H9 (cell line): ENCODE data around the gene NOP56. TPM values are rescaled to one million over a fixed set of nuclear protein-coding genes. Genes with fewer than 3 reads are reported as not detected.

Experiments used
- DNase-seq: peaks from one replicate; pipeline ENCODE4 v3.0.0-alpha.2; 2017
- H2AFZ ChIP-seq: one replicate; pipeline ENCODE4 v1.6.1; 2013; ENCODE audit warnings: mild to moderate bottlenecking, low read length, control low read depth, moderate library complexity
- H2AK5ac ChIP-seq: 2 replicates; pipeline ENCODE4 v1.6.1; 2013; ENCODE audit warnings: low read length, control low read depth, mixed read lengths; ENCODE audit not compliant: insufficient read length
- H2BK120ac ChIP-seq: one replicate; pipeline ENCODE4 v1.6.1; 2013; ENCODE audit warnings: low read depth, mild to moderate bottlenecking, low read length, control low read depth, inconsistent platforms; ENCODE audit not compliant: poor library complexity, severe bottlenecking
- H2BK12ac ChIP-seq: 2 replicates; pipeline ENCODE4 v1.6.1; 2013; ENCODE audit warnings: low read length, control low read depth, mixed read lengths, low read depth; ENCODE audit not compliant: insufficient read length
- H2BK15ac ChIP-seq: 2 replicates; pipeline ENCODE4 v1.6.1; 2013; ENCODE audit warnings: low read depth, low read length, control low read depth
- H2BK20ac ChIP-seq: one replicate; pipeline ENCODE4 v1.6.1; 2013; ENCODE audit warnings: low read depth, mild to moderate bottlenecking, low read length, control low read depth, inconsistent platforms; ENCODE audit not compliant: poor library complexity, severe bottlenecking
- H2BK5ac ChIP-seq: 2 replicates; pipeline ENCODE4 v1.6.1; 2013; ENCODE audit warnings: low read length, control low read depth, mixed read lengths; ENCODE audit not compliant: insufficient read length
- H3K14ac ChIP-seq: 2 replicates; pipeline ENCODE4 v1.6.1; 2013; ENCODE audit warnings: low read length, control low read depth; ENCODE audit not compliant: insufficient read depth
- H3K18ac ChIP-seq: 2 replicates; pipeline ENCODE4 v1.6.1; 2013; ENCODE audit warnings: low read depth, mild to moderate bottlenecking, mixed read lengths, low read length, control low read depth; ENCODE audit not compliant: insufficient read length
- H3K23ac ChIP-seq: 2 replicates; pipeline ENCODE4 v1.6.1; 2013; ENCODE audit warnings: low read length, control low read depth, mixed read lengths, low read depth; ENCODE audit not compliant: insufficient read length
- H3K23me2 ChIP-seq: 2 replicates; pipeline ENCODE4 v1.6.1; 2013; ENCODE audit warnings: low read depth, mild to moderate bottlenecking, mixed read lengths, low read length, control low read depth; ENCODE audit not compliant: insufficient read length, poor library complexity, severe bottlenecking
- H3K27ac ChIP-seq: 2 replicates; pipeline ENCODE4 v1.5.1; 2013; ENCODE audit warnings: low read length, control low read depth, mixed read lengths, low read depth; ENCODE audit not compliant: insufficient read length
- H3K27me3 ChIP-seq: 2 replicates; pipeline ENCODE4 v1.6.1; 2013; ENCODE audit warnings: low read length, control low read depth, inconsistent platforms; ENCODE audit not compliant: insufficient read depth
- H3K4ac ChIP-seq: 2 replicates; pipeline ENCODE4 v1.6.1; 2013; ENCODE audit warnings: low read depth, mild to moderate bottlenecking, control low read depth, inconsistent platforms, low read length, moderate library complexity
- H3K4me1 ChIP-seq: 2 replicates; pipeline ENCODE4 v1.6.1; 2013; ENCODE audit warnings: low read length, control low read depth, inconsistent platforms; ENCODE audit not compliant: insufficient read depth
- H3K4me2 ChIP-seq: 2 replicates; pipeline ENCODE4 v1.6.1; 2013; ENCODE audit warnings: low read length, control low read depth, mixed read lengths; ENCODE audit not compliant: insufficient read length, insufficient read depth
- H3K56ac ChIP-seq: 2 replicates; pipeline ENCODE4 v1.6.1; 2013; ENCODE audit warnings: low read depth, mild to moderate bottlenecking, mixed read lengths, low read length, control low read depth; ENCODE audit not compliant: insufficient read length
- H3K79me1 ChIP-seq: 2 replicates; pipeline ENCODE4 v1.6.1; 2013; ENCODE audit warnings: low read depth, mild to moderate bottlenecking, moderate library complexity, low read length, control low read depth, inconsistent platforms; ENCODE audit not compliant: insufficient read depth, poor library complexity, severe bottlenecking
- H3K79me2 ChIP-seq: 2 replicates; pipeline ENCODE4 v1.6.1; 2013; ENCODE audit warnings: low read length, control low read depth, inconsistent platforms; ENCODE audit not compliant: insufficient read depth
- H3K9ac ChIP-seq: 2 replicates; pipeline ENCODE4 v1.6.1; 2013; ENCODE audit warnings: low read length, control low read depth, mixed read lengths; ENCODE audit not compliant: insufficient read length; ENCODE audit errors: extremely low read depth
- H3K9me3 ChIP-seq: one replicate; pipeline ENCODE4 v1.6.1; 2013; ENCODE audit warnings: low read depth, low read length, inconsistent platforms; ENCODE audit not compliant: control insufficient read depth
- H3T11ph ChIP-seq: one replicate; pipeline ENCODE4 v1.6.1; 2013; ENCODE audit warnings: mild to moderate bottlenecking, low read length, control low read depth, inconsistent platforms
- H4K20me1 ChIP-seq: one replicate; pipeline ENCODE4 v1.6.1; 2013; ENCODE audit not compliant: control insufficient read depth, insufficient read length, insufficient read depth
- H4K5ac ChIP-seq: 2 replicates; pipeline ENCODE4 v1.6.1; 2013; ENCODE audit warnings: low read depth, mild to moderate bottlenecking, mixed read lengths, low read length, control low read depth; ENCODE audit not compliant: insufficient read length
- H4K8ac ChIP-seq: replicated peaks from 2 replicates; pipeline ENCODE4 v1.6.1; 2013; ENCODE audit warnings: low read length, control low read depth, mixed read lengths, low read depth; ENCODE audit not compliant: insufficient read length
- H4K91ac ChIP-seq: 2 replicates; pipeline ENCODE4 v1.6.1; 2013; ENCODE audit warnings: low read depth, mild to moderate bottlenecking, moderate library complexity, mixed read lengths, low read length, control low read depth; ENCODE audit not compliant: insufficient read length
- H3K27ac Mint-ChIP-seq, 3 experiments: 2 replicates in 2 of 3; 3 replicates in 1 of 3; pipeline ENCODE4 v1.8.0; 2020 to 2021; ENCODE audit warnings: mixed read lengths in 3 of 3, mild to moderate bottlenecking in 1 of 3, moderate library complexity in 1 of 3
- H3K27me3 Mint-ChIP-seq: 2 replicates; pipeline ENCODE4 v1.8.0; 2021; ENCODE audit warnings: low read depth, mild to moderate bottlenecking, moderate library complexity, mixed read lengths
- H3K36me3 Mint-ChIP-seq, 3 experiments: 2 replicates in 2 of 3; 3 replicates in 1 of 3; pipeline ENCODE4 v1.8.0; 2020 to 2021; ENCODE audit warnings: low read depth in 3 of 3, mixed read lengths in 3 of 3; ENCODE audit not compliant: insufficient read depth in 1 of 3
- H3K4me1 Mint-ChIP-seq, 2 experiments: 2 replicates each; pipeline ENCODE4 v1.8.0; 2020; ENCODE audit warnings: mixed read lengths in 2 of 2
- H3K4me3 Mint-ChIP-seq, 2 experiments: 2 replicates in 1 of 2; 3 replicates in 1 of 2; pipeline ENCODE4 v1.8.0; 2020 to 2021; ENCODE audit warnings: mild to moderate bottlenecking in 2 of 2, mixed read lengths in 2 of 2, moderate library complexity in 1 of 2
- H3K9me3 Mint-ChIP-seq, 2 experiments: 2 replicates in 1 of 2; 3 replicates in 1 of 2; pipeline ENCODE4 v1.8.0; 2020; ENCODE audit warnings: mild to moderate bottlenecking in 2 of 2, mixed read lengths in 2 of 2, moderate library complexity in 1 of 2
- WGBS: extraction: QIAGEN DNeasy Blood & Tissue Kit; methylation state at CpG from one replicate; pipeline ENCODE4 v1.1.7; 2013; ENCODE audit warnings: missing lambda C conversion rate, low lambda C conversion rate, mixed read lengths; ENCODE audit not compliant: insufficient read length; ENCODE audit errors: extremely low coverage; 5-methylcytosine and 5-hydroxymethylcytosine counted together
- total RNA-seq: library from RNA; stranded (reverse); gene quantifications from 2 replicates; pipeline ENCODE4 v1.2.1, GENCODE V29; 2021
- TF ChIP-seq, protein P1 (sequence below): fragments of 200-600 bp; sonication (generic); conservative IDR thresholded peaks from 3 replicates; pipeline ENCODE4 v1.8.0; 2021; ENCODE audit warnings: antibody characterized with exemption, mild to moderate bottlenecking

Gene NOP56
- total RNA-seq, 1 experiment from 2014 or later: 774 TPM

GRCh38 chr20:2625062-2625461 is 27.4 kb upstream of the NOP56 start:
- no peaks in the 10 kb centered on the region for H3K79me2 ChIP-seq
- no peak overlapping the region for H3K14ac ChIP-seq
- Mint-ChIP-seq H3K4me3 (no peak overlapping the region), H3K4me1 (no peaks in the 10 kb centered on the region), H3K27ac (no peak overlapping the region), H3K9me3 (peaks cover 0 to 3% of the 10 kb centered on the region in 2 experiments; a peak in 2 of 5 replicates), H3K27me3 (peaks cover 50% of the 10 kb centered on the region), H3K36me3 (no peaks in the 10 kb centered on the region)
- no peak overlapping the region for H3K4ac ChIP-seq
- no peak overlapping the region for H3K27ac ChIP-seq
- H3K4me2 ChIP-seq: no peak overlapping the region
- no peak overlapping the region for H2BK20ac ChIP-seq
- H3K4me1 ChIP-seq: no peaks in the 10 kb centered on the region
- H3K23me2 ChIP-seq: no peaks in the 10 kb centered on the region
- no peak overlapping the region for H3K56ac ChIP-seq
- H2AK5ac ChIP-seq: no peak overlapping the region
- no peak overlapping the region for H2BK15ac ChIP-seq
- H3K27me3 ChIP-seq: no peaks in the 10 kb centered on the region
- no peak overlapping the region for H2BK120ac ChIP-seq
- no peak overlapping the region for H2AFZ ChIP-seq
- no peak overlapping the region for H3T11ph ChIP-seq
- H4K20me1 ChIP-seq: no peaks in the 10 kb centered on the region
- no peak overlapping the region for H4K8ac ChIP-seq
- H3K23ac ChIP-seq: no peak overlapping the region
- H3K18ac ChIP-seq: no peak overlapping the region
- no peak for DNase-seq
- no CpG with 5 or more reads among the region's 2 CpGs for WGBS
- no peak overlapping the region for H2BK12ac ChIP-seq
- no peak overlapping the region for H4K91ac ChIP-seq
- no peak overlapping the region for H3K9ac ChIP-seq
- TF ChIP-seq, protein P1, sequence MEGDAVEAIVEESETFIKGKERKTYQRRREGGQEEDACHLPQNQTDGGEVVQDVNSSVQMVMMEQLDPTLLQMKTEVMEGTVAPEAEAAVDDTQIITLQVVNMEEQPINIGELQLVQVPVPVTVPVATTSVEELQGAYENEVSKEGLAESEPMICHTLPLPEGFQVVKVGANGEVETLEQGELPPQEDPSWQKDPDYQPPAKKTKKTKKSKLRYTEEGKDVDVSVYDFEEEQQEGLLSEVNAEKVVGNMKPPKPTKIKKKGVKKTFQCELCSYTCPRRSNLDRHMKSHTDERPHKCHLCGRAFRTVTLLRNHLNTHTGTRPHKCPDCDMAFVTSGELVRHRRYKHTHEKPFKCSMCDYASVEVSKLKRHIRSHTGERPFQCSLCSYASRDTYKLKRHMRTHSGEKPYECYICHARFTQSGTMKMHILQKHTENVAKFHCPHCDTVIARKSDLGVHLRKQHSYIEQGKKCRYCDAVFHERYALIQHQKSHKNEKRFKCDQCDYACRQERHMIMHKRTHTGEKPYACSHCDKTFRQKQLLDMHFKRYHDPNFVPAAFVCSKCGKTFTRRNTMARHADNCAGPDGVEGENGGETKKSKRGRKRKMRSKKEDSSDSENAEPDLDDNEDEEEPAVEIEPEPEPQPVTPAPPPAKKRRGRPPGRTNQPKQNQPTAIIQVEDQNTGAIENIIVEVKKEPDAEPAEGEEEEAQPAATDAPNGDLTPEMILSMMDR: no peak
- no peaks in the 10 kb centered on the region for H3K9me3 ChIP-seq
- H4K5ac ChIP-seq: no peak overlapping the region
- H2BK5ac ChIP-seq: no peak overlapping the region
- H3K79me1 ChIP-seq: no peaks in the 10 kb centered on the region
